ENCODE results near the gene ILRUN.

DNA sequence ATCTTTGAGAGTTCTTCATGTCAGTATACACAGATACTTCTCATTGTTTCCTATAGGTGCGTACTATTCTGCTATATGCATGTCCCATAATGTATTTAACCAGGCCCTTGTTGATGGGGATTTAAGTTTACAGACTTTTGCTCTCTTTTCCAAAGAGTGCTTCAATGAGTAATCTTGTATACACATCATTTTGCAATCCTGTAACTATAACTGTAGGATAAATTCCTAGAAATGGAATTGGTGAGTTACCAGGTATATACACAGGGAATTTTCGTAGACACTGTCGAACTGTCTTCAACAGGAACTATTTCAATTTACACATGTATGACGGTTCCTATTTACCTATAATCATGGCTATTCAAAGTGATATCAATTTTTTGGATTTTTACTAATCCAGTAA is 45.5 kb upstream of the ILRUN start:
- TF ChIP-seq, protein P1, sequence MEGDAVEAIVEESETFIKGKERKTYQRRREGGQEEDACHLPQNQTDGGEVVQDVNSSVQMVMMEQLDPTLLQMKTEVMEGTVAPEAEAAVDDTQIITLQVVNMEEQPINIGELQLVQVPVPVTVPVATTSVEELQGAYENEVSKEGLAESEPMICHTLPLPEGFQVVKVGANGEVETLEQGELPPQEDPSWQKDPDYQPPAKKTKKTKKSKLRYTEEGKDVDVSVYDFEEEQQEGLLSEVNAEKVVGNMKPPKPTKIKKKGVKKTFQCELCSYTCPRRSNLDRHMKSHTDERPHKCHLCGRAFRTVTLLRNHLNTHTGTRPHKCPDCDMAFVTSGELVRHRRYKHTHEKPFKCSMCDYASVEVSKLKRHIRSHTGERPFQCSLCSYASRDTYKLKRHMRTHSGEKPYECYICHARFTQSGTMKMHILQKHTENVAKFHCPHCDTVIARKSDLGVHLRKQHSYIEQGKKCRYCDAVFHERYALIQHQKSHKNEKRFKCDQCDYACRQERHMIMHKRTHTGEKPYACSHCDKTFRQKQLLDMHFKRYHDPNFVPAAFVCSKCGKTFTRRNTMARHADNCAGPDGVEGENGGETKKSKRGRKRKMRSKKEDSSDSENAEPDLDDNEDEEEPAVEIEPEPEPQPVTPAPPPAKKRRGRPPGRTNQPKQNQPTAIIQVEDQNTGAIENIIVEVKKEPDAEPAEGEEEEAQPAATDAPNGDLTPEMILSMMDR (IDR thresholded peaks at IDR 0.05; ENCODE audit: low read depth, low read length, poor library complexity, severe bottlenecking) = no peak
- TF ChIP-seq EZH2phosphoT487 (IDR thresholded peaks at IDR 0.05; ENCODE audit: borderline replicate concordance, low read length) = no peak
